WERI-Rb-1 (cell line): ENCODE measurements around the gene TMEM52.

Source experiments
- DNase-seq: peaks from one replicate; pipeline ENCODE4 v3.0.0-alpha.2; 2020
- H3K27ac ChIP-seq: fragments of 250-450 bp; sonication (Bioruptor Pico); 2 replicates; pipeline ENCODE4 v1.5.1; 2020; ENCODE audit warnings: mild to moderate bottlenecking, moderate library complexity
- H3K27me3 ChIP-seq: fragments of 250-450 bp; sonication (Bioruptor Pico); 2 replicates; pipeline ENCODE4 v1.5.1; 2021; ENCODE audit warnings: mild to moderate bottlenecking, low read depth, moderate library complexity; ENCODE audit not compliant: insufficient read depth, severe bottlenecking
- H3K36me3 ChIP-seq: fragments of 250-450 bp; sonication (Bioruptor Pico); 2 replicates; pipeline ENCODE4 v1.5.1; 2020; ENCODE audit warnings: mild to moderate bottlenecking, moderate library complexity
- H3K4me3 ChIP-seq: 2 replicates; pipeline ENCODE4 v1.5.1; 2011; ENCODE audit warnings: low read depth, mild to moderate bottlenecking, control low read depth, low read length
- H3K9me3 ChIP-seq: fragments of 250-450 bp; sonication (Bioruptor Pico); 2 replicates; pipeline ENCODE4 v1.5.1; 2021; ENCODE audit warnings: mild to moderate bottlenecking, moderate library complexity; ENCODE audit not compliant: severe bottlenecking
- TF ChIP-seq, protein P1 (sequence below): IDR thresholded peaks from 2 replicates; pipeline ENCODE4 v1.5.1; 2011; ENCODE audit warnings: low read depth, mild to moderate bottlenecking, control low read depth, inconsistent platforms, low read length

The TMEM52 gene

DNA sequence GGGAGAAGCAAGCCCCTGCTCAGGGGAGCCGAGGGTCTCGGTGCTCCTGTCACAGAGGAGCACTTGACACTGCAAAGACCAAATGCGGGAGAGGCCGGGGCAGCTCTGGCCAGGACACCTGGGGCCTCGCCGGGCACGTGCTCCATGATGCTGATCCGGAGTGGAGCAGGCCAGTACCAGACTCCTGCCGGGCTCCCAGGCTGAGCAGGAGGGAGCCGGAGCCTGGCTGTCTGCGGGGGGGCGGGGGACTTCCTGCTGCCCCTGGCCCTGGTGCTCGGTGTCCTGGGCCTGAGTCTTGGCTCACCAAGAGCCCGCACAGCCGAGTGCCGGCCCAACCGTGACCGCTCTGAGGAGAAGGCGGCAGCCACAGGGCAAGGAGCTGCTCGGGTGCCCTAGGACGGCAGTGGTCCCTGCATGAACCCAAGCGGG lies 38.5 kb upstream of the TMEM52 start:
- TF ChIP-seq, protein P1, sequence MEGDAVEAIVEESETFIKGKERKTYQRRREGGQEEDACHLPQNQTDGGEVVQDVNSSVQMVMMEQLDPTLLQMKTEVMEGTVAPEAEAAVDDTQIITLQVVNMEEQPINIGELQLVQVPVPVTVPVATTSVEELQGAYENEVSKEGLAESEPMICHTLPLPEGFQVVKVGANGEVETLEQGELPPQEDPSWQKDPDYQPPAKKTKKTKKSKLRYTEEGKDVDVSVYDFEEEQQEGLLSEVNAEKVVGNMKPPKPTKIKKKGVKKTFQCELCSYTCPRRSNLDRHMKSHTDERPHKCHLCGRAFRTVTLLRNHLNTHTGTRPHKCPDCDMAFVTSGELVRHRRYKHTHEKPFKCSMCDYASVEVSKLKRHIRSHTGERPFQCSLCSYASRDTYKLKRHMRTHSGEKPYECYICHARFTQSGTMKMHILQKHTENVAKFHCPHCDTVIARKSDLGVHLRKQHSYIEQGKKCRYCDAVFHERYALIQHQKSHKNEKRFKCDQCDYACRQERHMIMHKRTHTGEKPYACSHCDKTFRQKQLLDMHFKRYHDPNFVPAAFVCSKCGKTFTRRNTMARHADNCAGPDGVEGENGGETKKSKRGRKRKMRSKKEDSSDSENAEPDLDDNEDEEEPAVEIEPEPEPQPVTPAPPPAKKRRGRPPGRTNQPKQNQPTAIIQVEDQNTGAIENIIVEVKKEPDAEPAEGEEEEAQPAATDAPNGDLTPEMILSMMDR = no peak
- no peak overlapping the region for H3K27ac ChIP-seq

DNA sequence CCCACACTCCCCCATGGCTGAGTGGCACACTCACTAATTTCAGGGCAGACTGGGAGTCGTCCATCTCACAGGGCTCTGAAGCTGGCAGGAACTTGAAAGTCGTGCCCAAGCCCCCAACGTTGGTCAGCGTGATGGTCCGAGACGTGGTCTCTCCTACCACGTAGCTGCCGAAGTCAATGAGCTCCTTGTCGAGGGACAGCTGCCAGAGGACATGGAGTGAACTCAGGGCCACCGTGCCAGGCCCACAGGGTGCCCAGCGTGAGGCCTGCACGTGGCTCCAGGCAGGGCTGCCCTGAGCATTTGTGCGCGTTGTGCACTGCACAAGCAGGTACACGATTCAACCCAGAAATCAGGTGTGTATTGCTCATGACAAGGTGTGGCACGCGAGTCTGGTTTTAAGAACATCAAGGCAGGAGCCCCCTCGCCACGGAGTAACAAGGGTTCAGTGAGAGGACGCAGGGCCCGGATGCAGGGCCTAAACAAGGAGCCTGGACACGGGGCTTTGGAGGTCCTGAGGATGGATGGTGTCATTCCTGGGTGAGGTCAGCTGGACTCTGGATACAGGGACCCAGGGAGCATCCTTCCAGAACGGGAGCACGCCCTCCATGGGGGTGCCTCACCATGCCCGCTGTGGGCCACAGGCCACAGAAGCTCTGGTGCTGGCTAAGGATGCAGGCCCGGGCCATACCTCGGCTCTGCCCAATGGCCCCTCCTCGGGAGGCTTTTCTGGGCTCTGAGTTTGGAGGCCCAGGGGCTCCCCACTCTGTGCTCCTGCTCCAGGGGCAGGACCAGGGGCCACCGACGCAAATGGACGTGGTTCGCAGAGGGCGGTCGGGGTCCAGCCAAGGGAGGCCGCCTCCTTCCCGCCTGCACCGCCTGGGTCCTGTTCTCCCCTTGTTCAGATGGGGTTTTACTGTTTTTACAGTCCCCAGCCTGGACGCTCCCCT lies 37.8 kb upstream of the TMEM52 start:
- H3K27me3 ChIP-seq = no peaks in the 10 kb centered on the region
- TF ChIP-seq, protein P1 = no peak
- no peaks in the 10 kb centered on the region for H3K9me3 ChIP-seq
- no peak overlapping the region for H3K4me3 ChIP-seq
- H3K36me3 ChIP-seq = no peaks in the 10 kb centered on the region
- H3K27ac ChIP-seq = no peak overlapping the region
- no peak for DNase-seq

More for the DNA sequence above, 38.5 kb upstream of the TMEM52 start:
- Histone ChIP-seq H3K9me3 (no peaks in the 10 kb centered on the region), H3K27me3 (no peaks in the 10 kb centered on the region), H3K4me3 (no peak overlapping the region), H3K36me3 (no peaks in the 10 kb centered on the region)
- DNase-seq = no peak

DNA sequence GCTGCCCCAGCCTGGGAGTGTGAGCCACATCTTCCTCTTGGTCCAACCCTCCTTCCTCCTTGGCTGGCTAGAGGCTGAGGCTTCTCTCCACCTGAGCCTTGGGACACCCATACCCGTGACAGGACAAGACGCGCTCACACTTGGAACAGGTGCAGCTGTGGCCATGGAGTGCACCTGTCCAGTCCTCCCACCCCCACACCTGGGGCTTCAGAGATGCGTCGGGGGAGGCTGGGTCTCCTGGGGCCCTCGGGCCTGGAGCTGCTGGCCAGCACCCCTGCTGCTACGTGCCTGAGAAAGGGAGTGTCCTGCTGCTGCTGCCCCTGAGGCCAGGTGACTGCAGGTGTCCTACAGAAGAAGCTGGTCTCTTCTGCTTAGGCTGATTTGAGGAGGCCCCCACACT lies 37.0 kb upstream of the TMEM52 start:
- no peaks in the 10 kb centered on the region for H3K36me3 ChIP-seq
- DNase-seq = no peak
- no peak overlapping the region for H3K27ac ChIP-seq
- TF ChIP-seq, protein P1 = no peak
- no peaks in the 10 kb centered on the region for H3K9me3 ChIP-seq
- H3K4me3 ChIP-seq = no peak overlapping the region
- no peaks in the 10 kb centered on the region for H3K27me3 ChIP-seq

DNA sequence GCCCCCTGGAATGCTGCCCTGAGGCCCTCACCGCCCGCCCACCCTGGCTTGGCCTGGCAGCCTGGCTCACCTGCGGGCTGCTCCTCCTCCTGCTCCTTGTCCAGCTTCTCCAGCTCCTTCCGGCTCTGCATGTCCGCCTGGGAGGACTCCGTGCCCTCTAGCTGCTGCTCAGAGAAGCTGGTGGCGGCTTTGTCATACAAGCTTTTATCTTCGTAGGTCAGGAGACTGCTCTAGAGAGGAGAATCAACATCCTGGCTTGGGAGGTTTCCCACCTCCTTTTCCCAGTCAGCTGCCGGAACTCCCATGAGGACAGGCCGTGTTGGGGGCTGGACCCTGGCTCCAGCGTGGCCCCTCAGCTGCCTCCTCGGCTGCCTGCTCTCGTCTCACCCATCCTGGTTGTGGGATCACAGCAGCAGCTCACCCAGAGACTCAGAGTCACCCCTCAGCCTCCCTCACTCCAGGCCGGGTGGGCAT lies 36.6 kb upstream of the TMEM52 start:
- no peak for DNase-seq
- no peaks in the 10 kb centered on the region for H3K27me3 ChIP-seq
- TF ChIP-seq, protein P1 = no peak
- H3K9me3 ChIP-seq = no peaks in the 10 kb centered on the region
- H3K27ac ChIP-seq = no peak overlapping the region
- no peak overlapping the region for H3K4me3 ChIP-seq
- H3K36me3 ChIP-seq = no peaks in the 10 kb centered on the region

DNA sequence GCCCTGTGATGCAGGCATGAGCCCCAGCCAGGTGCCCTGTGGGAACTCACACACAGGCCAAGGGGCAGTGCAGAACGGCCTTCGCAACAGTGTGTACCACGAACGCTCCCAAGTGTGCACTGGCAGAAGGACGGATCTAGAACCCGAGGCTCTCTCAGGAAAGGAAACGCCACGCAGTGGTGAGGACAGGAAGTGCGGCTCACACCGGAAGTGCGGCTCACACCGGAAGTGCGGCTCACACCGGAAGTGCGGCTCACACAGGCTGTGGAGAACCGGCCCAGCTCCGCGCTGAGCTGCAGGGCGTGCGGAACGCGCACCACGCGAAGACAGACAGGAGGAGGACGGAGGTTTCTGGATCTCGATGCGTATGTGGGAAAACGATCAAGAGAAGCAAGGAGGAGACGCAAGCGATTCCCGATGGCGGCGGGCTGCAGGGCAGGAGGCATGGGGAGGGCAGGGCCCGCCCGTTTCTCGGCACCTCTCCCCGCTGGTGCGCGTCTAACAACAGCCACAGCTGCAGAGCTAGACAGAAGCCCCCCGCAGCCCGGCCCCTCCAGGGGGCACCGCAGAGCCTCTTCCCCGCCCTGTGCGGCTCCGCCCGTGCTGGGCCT lies 35.9 kb upstream of the TMEM52 start:
- H3K36me3 ChIP-seq = no peaks in the 10 kb centered on the region
- no peak overlapping the region for H3K27ac ChIP-seq
- no peak overlapping the region for H3K4me3 ChIP-seq
- peak; percentile 59 for DNase-seq
- TF ChIP-seq, protein P1 = peak; percentile 67
- no peaks in the 10 kb centered on the region for H3K27me3 ChIP-seq
- H3K9me3 ChIP-seq = no peaks in the 10 kb centered on the region
